H7 (cell line): ENCODE data around the gene ZNF33A. TPM values are rescaled to one million over a fixed set of nuclear protein-coding genes. Genes with fewer than 3 reads are reported as not detected.
"Not testable (repeated sequence)": the region's sequence is repeated elsewhere in the genome, so short reads cannot be mapped to it uniquely, and the experiment has no call there.

ENCODE experiments used
- DNase-seq: peaks from one replicate; pipeline ENCODE4 v3.0.0; 2012
- H3K27me3 ChIP-seq: 2 replicates; pipeline ENCODE4 v1.6.0; 2011; ENCODE audit warnings: mild to moderate bottlenecking, low read length; ENCODE audit not compliant: control insufficient read depth, insufficient read depth
- H3K36me3 ChIP-seq: replicated peaks from 2 replicates; pipeline ENCODE4 v1.5.1; 2011; ENCODE audit warnings: low read length; ENCODE audit not compliant: control insufficient read depth, insufficient read depth
- H3K4me3 ChIP-seq: 2 replicates; pipeline ENCODE4 v1.5.1; 2011; ENCODE audit warnings: low read depth, mild to moderate bottlenecking, control low read depth, low read length, moderate library complexity; ENCODE audit not compliant: insufficient read depth
- total RNA-seq: library from RNA; depleted of rRNA; stranded (reverse); fragments of >200 nt; shearing (Covaris generic); gene quantifications from 2 replicates; pipeline ENCODE4 v1.2.3, GENCODE V29; 2014

ZNF33A gene
- total RNA-seq, 1 experiment from 2014 or later: 9.8 TPM

- not testable (repeated sequence) for H3K36me3 ChIP-seq, H3K4me3 ChIP-seq, H3K27me3 ChIP-seq, DNase-seq
These were observed 8.6 kb downstream of the ZNF33A start for GRCh38 chr10:38019124-38019523.

- Histone ChIP-seq H3K4me3 (no peak overlapping the region), H3K36me3 (0 out of 2 replicates have a peak, but pooled peaks cover 1% of the 10 kb centered on the region), H3K27me3 (no peaks in the 10 kb centered on the region)
- no peak for DNase-seq
These were observed 14.8 kb downstream of the ZNF33A start for GRCh38 chr10:38025283-38025682.

GRCh38 chr10:38027986-38028385, 17.5 kb downstream of the ZNF33A start:
- Histone ChIP-seq H3K36me3 (0 out of 2 replicates have a peak, but pooled peaks cover 1% of the 10 kb centered on the region), H3K27me3 (no peaks in the 10 kb centered on the region), H3K4me3 (no peak overlapping the region)
- DNase-seq: no peak

- Histone ChIP-seq H3K27me3 (no peaks in the 10 kb centered on the region), H3K36me3 (no peaks in the 10 kb centered on the region), H3K4me3 (no peak overlapping the region)
- DNase-seq: no peak
These were observed 22.4 kb downstream of the ZNF33A start for GRCh38 chr10:38032886-38033285.

GRCh38 chr10:38038107-38038931, 27.8 kb downstream of the ZNF33A start:
- Histone ChIP-seq H3K36me3 (no peaks in the 10 kb centered on the region), H3K27me3 (no peaks in the 10 kb centered on the region), H3K4me3 (no peak overlapping the region)

GRCh38 chr10:38038932-38039245, 28.4 kb downstream of the ZNF33A start:
- DNase-seq: no peak
- H3K36me3 ChIP-seq: no peaks in the 10 kb centered on the region

More at GRCh38 chr10:38038107-38038931, 27.8 kb downstream of the ZNF33A start:
- no peak for DNase-seq

GRCh38 chr10:38043516-38043915, 33.0 kb downstream of the ZNF33A start:
- no peak for DNase-seq
- Histone ChIP-seq H3K36me3 (no peaks in the 10 kb centered on the region), H3K4me3 (no peak overlapping the region), H3K27me3 (no peaks in the 10 kb centered on the region)

More at GRCh38 chr10:38038932-38039245, 28.4 kb downstream of the ZNF33A start:
- Histone ChIP-seq H3K27me3 (no peaks in the 10 kb centered on the region), H3K4me3 (no peak overlapping the region)

- Histone ChIP-seq H3K27me3 (no peaks in the 10 kb centered on the region), H3K4me3 (no peak overlapping the region), H3K36me3 (no peaks in the 10 kb centered on the region)
- no peak for DNase-seq
These were observed 34.7 kb downstream of the ZNF33A start for GRCh38 chr10:38045129-38045528.

- Histone ChIP-seq H3K4me3 (no peak overlapping the region), H3K36me3 (no peaks in the 10 kb centered on the region), H3K27me3 (no peaks in the 10 kb centered on the region)
- no peak for DNase-seq
These were observed 37.2 kb downstream of the ZNF33A start for GRCh38 chr10:38047666-38048065.

GRCh38 chr10:38050212-38050611, 39.7 kb downstream of the ZNF33A start:
- H3K27me3 ChIP-seq: no peaks in the 10 kb centered on the region
- no peak overlapping the region for H3K4me3 ChIP-seq
- H3K36me3 ChIP-seq: peaks cover 6% of the 10 kb centered on the region
- no peak for DNase-seq

GRCh38 chr10:38054361-38054797, 43.9 kb downstream of the ZNF33A start:
- Histone ChIP-seq H3K36me3 (peaks cover 10% of the 10 kb centered on the region), H3K4me3 (no peak overlapping the region), H3K27me3 (no peaks in the 10 kb centered on the region)
- no peak for DNase-seq

- not testable (repeated sequence) for DNase-seq, H3K36me3 ChIP-seq, H3K4me3 ChIP-seq, H3K27me3 ChIP-seq
These were observed 44.9 kb downstream of the ZNF33A start for GRCh38 chr10:38055274-38055894.

GRCh38 chr10:38069663-38070062, 59.2 kb downstream of the ZNF33A start:
- DNase-seq, H3K36me3 ChIP-seq, H3K4me3 ChIP-seq, H3K27me3 ChIP-seq: not testable (repeated sequence)

- Histone ChIP-seq H3K4me3 (no peak overlapping the region), H3K36me3 (no peaks in the 10 kb centered on the region), H3K27me3 (no peaks in the 10 kb centered on the region)
- no peak for DNase-seq
These were observed 60.0 kb downstream of the ZNF33A start for GRCh38 chr10:38070501-38070900.

- H3K36me3 ChIP-seq: no peaks in the 10 kb centered on the region
- H3K4me3 ChIP-seq: no peak overlapping the region
- no peaks in the 10 kb centered on the region for H3K27me3 ChIP-seq
- no peak for DNase-seq
These were observed 62.1 kb downstream of the ZNF33A start for GRCh38 chr10:38072552-38072951.
